Measurements from ENCODE around the gene ARHGEF10L.

The ARHGEF10L gene

GRCh38 chr1:17671314-17671705 lies 131.8 kb downstream of the ARHGEF10L start:
- TF ChIP-seq ZFX (IDR thresholded peaks at IDR 0.05) = no peak
- no peak for TF ChIP-seq CTCF (conservative IDR thresholded peaks at IDR 0.05)
- H3K27ac ChIP-seq = no peak overlapping the region

DNA sequence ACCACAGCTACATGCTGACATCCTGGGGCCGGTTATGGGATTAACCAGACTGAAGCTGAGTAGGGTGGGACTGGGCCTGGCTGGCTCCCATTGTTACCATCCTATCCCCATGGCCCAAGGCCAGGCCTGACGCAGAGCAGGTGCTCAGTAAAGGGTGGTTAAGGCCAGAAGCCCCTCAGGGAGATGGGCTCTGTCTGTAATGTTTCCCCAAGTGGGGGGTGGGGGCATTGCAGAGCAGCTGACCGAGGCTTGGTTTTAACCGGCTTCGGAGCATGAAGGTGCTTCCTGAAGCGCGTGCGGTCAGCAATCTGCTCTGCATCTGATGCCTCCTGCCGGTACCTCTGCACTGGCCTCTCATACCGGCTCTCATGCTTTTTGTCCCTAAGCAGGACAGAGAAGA lies 132.2 kb downstream of the ARHGEF10L start:
- no peak overlapping the region for H3K27ac ChIP-seq
- no peak for TF ChIP-seq ZFX (IDR thresholded peaks at IDR 0.05)
- no peak for TF ChIP-seq CTCF (conservative IDR thresholded peaks at IDR 0.05)

- TF ChIP-seq ZFX (IDR thresholded peaks at IDR 0.05) = no peak
- no peak for TF ChIP-seq CTCF (conservative IDR thresholded peaks at IDR 0.05)
- H3K27ac ChIP-seq = no peak overlapping the region
Measured at GRCh38 chr1:17672226-17672625, 132.7 kb downstream of the ARHGEF10L start.

GRCh38 chr1:17673329-17674072 lies 134.0 kb downstream of the ARHGEF10L start:
- no peak overlapping the region for H3K27ac ChIP-seq

GRCh38 chr1:17674726-17675500 lies 135.4 kb downstream of the ARHGEF10L start:
- H3K27ac ChIP-seq = no peak overlapping the region
- TF ChIP-seq ZFX (IDR thresholded peaks at IDR 0.05) (no peak), CTCF (conservative IDR thresholded peaks at IDR 0.05) (no peak)

More at GRCh38 chr1:17673329-17674072, 134.0 kb downstream of the ARHGEF10L start:
- TF ChIP-seq CTCF (conservative IDR thresholded peaks at IDR 0.05) = no peak
- TF ChIP-seq ZFX (IDR thresholded peaks at IDR 0.05) = no peak

- TF ChIP-seq ZFX (IDR thresholded peaks at IDR 0.05) (no peak), CTCF (conservative IDR thresholded peaks at IDR 0.05) (no peak)
- H3K27ac ChIP-seq = no peak overlapping the region
Measured at GRCh38 chr1:17675744-17676143, 136.2 kb downstream of the ARHGEF10L start.

DNA sequence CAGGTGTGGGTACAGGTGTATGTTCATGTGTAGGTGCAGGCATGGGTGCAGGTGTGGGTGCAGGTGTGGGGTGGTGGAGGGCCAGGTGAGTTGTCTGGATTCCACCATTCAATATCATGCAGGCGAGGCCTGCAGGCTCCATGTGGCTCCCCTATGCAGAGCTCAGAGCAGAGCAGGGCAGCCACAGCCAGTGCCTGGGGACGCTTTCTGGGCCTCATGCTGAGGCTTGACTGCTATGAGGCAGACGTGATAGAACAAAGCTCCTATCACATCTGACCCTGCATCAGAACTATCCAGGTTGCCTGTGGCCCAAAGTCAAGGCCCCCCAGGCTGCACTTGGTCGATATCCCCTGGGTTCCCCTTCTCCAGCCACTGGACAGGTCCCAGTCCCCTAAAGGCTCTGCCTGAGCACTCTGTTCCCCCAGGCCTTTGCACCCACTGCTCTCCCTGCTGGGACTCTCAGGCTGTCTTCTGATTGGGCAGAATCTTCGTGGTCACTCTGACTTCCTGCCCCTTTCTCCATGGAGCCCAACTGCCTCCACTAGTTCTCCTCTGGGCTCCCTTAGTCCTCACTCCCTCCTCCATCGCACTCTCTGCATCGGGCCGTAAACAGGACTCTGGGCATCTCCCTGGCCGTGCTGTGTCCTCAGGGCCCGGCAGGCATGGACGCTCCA lies 137.0 kb downstream of the ARHGEF10L start:
- TF ChIP-seq ZFX (IDR thresholded peaks at IDR 0.05) (no peak), CTCF (conservative IDR thresholded peaks at IDR 0.05) (no peak)
- H3K27ac ChIP-seq = no peak overlapping the region

Data from C4-2B (cell line).